Stimulated activated CD4-positive, alpha-beta T cell treated with anti-CD3 and anti-CD28 coated beads, Interleukin-4, amount 100 ng/mL, for 24 hours (primary cell): Measurements from ENCODE around the gene EEA1.
"Not testable (repeated sequence)": the region's sequence is repeated elsewhere in the genome, so short reads cannot be mapped to it uniquely, and the experiment has no call there.

ENCODE experiments used
- DNase-seq: peaks from one replicate; pipeline ENCODE4 v3.0.0-alpha.2; 2020

Gene EEA1

GRCh38 chr12:92794814-92795213, 134.3 kb downstream of the EEA1 start:
- no peak for DNase-seq

GRCh38 chr12:92794356-92794755, 134.7 kb downstream of the EEA1 start:
- DNase-seq = not testable (repeated sequence)

GRCh38 chr12:92786045-92786444, 143.1 kb downstream of the EEA1 start:
- DNase-seq = no peak

- DNase-seq = no peak
Observed at GRCh38 chr12:92785563-92785950, 143.5 kb downstream of the EEA1 start.

- peak; percentile 36 for DNase-seq
Observed at GRCh38 chr12:92784797-92785562, 144.1 kb downstream of the EEA1 start.

GRCh38 chr12:92784356-92784755, 144.7 kb downstream of the EEA1 start:
- DNase-seq = no peak

- no peak for DNase-seq
Observed at GRCh38 chr12:92779902-92780301, 149.2 kb downstream of the EEA1 start.

GRCh38 chr12:92778525-92778924, 150.6 kb downstream of the EEA1 start:
- no peak for DNase-seq

GRCh38 chr12:92775416-92775815, 153.7 kb downstream of the EEA1 start:
- no peak for DNase-seq

GRCh38 chr12:92771001-92771400, 158.1 kb downstream of the EEA1 start:
- DNase-seq = no peak

GRCh38 chr12:92769124-92769901, 159.8 kb downstream of the EEA1 start:
- no peak for DNase-seq

- DNase-seq = no peak
Observed at GRCh38 chr12:92765871-92766270, 163.2 kb downstream of the EEA1 start.

GRCh38 chr12:92764831-92765230, 164.3 kb downstream of the EEA1 start:
- no peak for DNase-seq

GRCh38 chr12:92762773-92763172, 166.3 kb downstream of the EEA1 start:
- no peak for DNase-seq

- no peak for DNase-seq
Observed at GRCh38 chr12:92759634-92760268, 169.3 kb downstream of the EEA1 start.

GRCh38 chr12:92757597-92758121, 171.4 kb downstream of the EEA1 start:
- no peak for DNase-seq

- DNase-seq = no peak
Observed at GRCh38 chr12:92756898-92757596, 172.0 kb downstream of the EEA1 start.

- no peak for DNase-seq
Observed at GRCh38 chr12:92753976-92754885, 174.9 kb downstream of the EEA1 start.

GRCh38 chr12:92749691-92750090, 179.4 kb downstream of the EEA1 start:
- DNase-seq = not testable (repeated sequence)

GRCh38 chr12:92747151-92747550, 181.9 kb downstream of the EEA1 start:
- no peak for DNase-seq

- no peak for DNase-seq
Observed at GRCh38 chr12:92745856-92746550, 183.1 kb downstream of the EEA1 start.
